ENCODE data around the gene DRAP1.

Gene DRAP1

GRCh38 chr11:65903715-65904114, 15.5 kb upstream of the DRAP1 start:
- DNase-seq (ENCODE audit: low spot score) = no peak

- DNase-seq (ENCODE audit: low spot score) = no peak
These were observed 12.6 kb upstream of the DRAP1 start for GRCh38 chr11:65906602-65907001.

GRCh38 chr11:65907878-65908277, 11.3 kb upstream of the DRAP1 start:
- DNase-seq (ENCODE audit: low spot score) = no peak

DNA sequence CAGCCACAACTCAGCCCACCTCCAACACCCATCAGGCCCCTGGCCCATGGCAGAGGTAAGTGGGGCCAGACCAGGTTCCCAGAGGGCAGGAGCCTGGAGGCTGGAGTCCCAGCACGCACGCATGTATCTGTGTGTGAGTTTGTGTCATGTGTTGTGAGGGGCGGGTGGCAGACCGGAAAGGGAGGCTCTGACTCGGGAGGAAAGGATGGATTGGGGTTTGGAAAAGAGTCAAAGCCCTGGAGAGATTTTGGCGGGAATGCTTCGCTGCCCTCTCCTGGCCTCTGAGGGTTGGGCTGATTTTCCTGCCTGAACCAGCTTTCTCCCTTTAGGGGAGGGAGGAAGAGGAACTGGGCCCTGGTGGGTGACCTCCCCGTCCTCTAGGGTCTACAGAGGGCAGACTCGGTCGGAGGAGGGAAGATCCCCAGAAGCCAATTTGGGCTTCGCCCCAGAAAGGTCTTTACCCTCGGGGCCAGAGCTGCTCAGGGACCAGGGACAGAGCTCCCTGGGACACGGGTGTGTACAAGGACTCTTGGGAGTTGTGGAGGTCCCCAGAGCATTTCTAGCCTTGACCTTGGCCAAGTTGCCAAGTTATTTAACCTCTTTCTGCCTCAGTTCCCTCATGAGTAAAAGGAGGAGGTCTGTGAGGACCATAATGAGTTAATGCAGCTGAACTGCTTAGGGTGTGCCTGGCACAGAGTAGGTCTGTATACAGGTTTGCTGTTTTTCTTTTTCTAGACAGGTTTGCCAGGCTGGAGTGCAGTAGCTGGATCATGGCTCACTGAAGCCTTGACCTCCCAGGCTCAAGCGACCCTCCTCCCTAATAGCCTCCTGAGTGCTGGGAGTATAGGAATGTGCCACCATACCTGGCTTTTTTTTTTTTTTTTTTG, 7.3 kb upstream of the DRAP1 start:
- peak; percentile 82 for DNase-seq (ENCODE audit: low spot score)

GRCh38 chr11:65912845-65913244, 6.4 kb upstream of the DRAP1 start:
- no peak for DNase-seq (ENCODE audit: low spot score)

DNA sequence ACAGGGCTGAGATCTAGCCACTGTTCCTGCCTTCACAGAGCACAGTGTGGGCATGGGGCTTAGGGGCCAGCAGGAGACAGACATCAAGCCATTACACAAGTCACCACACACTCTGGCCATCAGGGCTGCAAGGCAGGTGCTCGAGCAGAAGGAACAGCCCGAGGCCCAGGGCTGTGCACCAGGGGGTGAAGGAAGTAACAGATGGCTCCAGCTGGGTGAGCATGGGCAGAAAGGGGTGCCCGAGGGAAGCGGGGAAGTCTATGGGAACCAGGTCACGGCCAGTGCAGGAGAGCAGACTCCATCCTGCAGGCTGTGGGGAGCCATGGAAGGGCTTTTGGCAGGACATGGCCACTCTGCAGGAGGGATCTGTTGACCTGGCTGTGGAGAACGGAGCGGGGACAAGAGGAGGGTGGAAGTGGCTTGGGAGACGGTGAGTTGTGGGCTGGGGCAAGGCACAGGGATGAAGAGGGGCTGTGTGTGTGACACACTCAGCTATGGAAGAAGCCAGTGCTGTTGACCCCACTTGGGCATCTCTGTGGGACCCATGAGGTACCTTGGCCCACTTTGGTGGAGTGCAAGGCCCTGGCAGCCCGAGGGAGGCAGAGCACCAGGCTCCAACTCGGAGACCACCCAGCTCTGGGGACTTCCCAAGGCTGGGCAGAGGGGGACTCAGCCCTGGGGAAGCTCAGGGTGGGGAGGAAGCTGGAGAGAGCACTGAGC, 4.0 kb upstream of the DRAP1 start:
- no peak for DNase-seq (ENCODE audit: low spot score)

DNA sequence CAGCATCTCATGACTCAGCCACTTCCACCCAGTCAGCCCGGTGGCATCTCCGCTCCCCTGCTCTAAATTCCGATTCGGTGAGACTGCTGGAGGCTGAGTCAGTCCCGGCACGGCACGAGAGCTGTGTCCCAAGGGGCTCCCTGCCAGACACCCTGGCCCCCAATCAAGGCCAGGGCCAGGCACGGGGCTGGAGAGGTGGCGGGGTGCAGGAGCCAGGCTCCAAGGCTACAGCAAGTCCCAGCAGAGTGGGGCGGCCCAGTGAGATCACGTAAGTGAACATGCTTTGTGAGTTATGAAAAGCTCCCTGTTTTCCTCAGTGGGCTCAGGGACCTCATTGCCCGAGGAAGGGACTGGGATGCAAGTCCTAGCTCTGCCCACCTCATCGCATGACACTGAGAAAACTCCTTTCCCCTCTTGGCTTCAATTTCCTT, 3.4 kb upstream of the DRAP1 start:
- DNase-seq (ENCODE audit: low spot score) = peak; percentile 93

GRCh38 chr11:65916391-65916790, 2.8 kb upstream of the DRAP1 start:
- DNase-seq (ENCODE audit: low spot score) = no peak

DNA sequence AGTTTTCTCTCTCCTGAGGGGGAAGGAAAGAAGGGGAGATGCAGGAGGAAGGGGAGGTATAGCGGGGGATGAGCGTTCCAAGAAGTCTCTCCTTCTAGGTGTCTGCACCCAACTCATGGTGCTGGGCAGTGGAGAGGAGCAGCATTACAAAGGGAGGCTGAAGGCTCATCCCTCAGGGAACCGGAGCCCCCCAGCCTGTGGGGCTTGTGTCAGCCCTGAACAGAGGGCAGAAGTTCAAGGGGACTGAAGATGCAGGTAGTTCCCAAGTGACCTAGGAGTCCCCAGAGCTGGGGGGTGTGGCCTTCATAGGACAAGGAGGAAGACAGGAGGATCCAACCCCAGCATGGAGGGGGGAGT, 2.2 kb upstream of the DRAP1 start:
- DNase-seq (ENCODE audit: low spot score) = no peak

DNA sequence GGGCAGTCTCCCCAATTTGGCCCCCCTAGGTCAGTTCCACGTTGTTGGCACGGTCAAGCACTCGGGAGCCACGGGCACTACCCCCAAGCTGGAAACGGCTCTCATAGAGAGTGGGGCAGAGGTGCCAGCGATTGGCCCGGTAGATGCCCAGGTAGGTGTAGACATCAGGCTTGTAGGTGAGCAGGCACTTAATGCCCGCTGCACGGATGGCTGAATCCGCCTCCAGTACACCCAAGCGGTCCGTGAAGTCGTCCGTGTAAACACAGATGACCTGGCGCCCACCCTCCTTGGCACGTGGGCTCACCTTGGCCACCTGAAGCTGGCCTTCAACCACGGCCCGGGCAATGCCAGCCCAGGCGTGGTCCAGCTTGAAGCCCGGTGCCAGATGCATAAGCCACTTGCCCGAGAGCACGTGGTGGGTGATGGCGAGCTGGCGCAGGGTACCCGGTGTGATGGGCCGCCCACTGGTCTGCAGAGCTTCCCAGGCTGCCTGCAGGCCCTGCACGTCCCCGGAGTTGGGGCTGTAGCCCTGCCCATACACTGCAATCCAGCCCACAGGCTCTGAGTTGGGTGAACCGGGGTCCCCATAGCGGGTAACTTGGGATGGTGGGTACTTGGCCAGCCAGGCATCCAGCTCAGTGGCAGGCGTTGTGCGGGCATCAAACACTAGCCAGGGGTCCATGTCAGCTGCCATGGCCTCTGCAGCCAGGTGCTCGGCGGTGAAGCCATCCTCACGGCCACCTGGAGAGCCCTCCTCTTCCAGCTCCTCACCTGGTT, 1.6 kb upstream of the DRAP1 start:
- DNase-seq (ENCODE audit: low spot score) = no peak

DNA sequence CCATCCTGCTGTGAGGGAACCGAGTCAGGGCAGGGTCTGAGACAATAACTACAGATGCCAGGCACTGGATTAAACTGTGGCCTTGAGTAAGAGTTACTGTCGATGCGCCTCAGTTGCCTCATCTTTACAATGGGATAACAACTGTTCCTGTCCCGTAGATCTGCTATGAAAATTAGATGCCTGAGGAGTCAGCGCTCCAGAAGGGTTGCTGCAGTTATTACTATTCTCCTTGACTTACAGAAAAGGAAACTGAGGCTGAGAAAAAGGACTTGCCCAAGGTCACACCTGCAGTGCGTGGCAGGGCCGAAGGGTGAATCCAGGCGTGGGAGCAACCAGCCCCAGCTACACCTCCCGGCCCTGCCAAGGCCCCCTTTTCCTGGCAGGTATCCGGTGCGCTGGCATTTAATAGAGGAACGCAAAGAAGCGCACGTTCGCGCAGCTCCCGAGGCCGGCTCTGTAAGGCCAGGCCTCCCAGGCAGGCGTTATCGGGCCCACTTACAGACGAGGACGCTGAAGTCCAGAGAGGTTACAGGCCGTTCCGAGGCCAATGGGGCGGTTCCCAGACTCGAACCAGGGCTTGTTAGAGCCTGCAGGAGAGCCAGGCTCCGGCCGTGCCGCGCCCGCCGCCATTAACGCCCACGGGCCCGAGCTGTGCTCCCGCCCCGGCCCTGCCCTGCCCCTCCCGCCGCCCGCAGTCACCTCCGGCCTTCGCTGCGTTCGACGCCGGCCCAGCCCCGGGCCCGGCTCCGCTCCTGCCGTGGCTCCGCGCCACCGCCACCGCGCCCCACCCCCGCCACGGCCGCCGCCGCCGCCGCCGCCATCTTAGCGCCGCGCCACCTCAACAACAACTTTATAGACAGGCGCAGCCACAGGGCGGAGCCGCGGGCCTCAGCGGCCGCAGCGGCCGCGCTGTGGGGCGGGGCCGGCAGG, 750 bp upstream of the DRAP1 start, which contains the start of gene C11orf68:
Gene C11orf68 (minus strand): TSS at position 852 of the 930 bp plus-strand sequence. CDS start 31 bp downstream, at position 821.
- no peak for DNase-seq (ENCODE audit: low spot score)

DNA sequence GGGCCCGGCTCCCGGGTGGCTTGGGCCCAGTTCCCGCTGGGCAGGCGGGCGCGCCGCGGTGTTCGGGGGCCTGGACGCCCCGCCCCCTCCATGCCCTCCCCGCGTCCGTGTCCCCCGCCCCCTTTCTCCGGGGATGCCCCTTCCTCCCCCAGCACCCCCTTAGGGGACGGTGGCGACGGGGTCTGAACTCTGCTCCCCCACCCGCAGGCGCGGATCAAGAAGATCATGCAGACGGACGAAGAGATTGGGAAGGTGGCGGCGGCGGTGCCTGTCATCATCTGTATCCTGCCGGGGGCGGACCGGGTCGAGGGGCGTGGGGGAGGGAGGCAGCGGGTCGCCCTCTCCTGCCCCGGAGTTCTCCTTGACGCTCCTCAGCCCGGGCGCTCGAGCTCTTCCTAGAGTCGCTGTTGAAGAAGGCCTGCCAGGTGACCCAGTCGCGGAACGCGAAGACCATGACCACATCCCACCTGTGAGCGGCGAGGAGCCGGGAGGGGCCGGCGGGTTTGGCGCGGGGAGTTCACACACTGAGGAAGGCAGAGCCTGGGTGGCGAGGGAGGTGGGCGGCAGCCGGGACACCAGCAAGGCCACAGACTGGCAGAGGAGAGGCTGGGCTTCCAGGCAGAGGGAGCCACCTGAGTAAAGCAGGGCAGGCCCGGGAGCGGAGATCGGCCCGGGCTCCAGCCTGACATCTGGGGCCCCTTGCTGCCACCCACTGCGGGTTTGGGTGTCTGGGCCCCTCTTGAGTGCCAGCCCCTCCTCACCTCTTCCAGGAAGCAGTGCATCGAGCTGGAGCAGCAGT, 546 bp downstream of the DRAP1 start:
- no peak for DNase-seq (ENCODE audit: low spot score)

DNA sequence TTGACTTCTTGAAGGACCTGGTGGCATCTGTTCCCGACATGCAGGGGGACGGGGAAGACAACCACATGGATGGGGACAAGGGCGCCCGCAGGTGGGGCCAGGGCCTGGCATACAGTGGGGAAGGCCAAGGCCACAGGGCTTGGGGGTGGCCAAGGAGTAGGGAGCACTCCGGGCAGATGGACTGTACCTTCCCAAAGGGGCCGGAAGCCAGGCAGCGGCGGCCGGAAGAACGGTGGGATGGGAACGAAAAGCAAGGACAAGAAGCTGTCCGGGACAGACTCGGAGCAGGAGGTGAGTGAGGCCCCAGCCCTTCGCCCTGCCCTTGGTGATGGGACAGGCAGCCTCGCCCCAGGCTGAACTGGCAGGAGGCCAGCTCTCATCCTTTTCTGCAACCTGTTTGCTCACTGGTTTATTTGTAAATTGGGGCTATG, 1.2 kb downstream of the DRAP1 start:
- no peak for DNase-seq (ENCODE audit: low spot score)

DNA sequence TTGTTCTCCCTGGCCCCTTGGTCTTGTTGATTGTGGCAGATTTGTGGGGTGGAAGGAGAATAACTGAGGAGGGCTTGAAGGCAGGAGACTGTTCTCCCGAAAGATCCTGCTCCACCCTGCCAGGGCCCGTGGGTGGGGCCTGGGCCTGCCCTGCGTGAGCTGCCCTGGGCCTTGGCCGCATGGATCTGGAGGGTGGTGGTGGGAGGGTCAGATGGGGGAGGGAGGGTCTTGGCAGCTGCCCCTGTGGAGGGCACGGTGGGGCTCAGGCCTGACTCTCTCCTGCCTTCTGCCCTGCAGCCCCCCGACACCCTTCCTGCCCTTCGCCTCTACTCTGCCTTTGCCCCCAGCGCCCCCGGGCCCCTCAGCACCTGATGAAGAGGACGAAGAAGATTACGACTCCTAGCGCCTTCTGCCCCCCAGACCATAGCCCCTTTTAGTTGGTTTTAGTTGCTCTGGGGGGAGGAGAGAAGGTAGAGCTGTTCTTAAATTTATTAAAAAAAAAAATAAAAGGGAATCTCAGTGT, 1.9 kb downstream of the DRAP1 start:
- DNase-seq (ENCODE audit: low spot score) = no peak

GRCh38 chr11:65921876-65922275, 2.6 kb downstream of the DRAP1 start:
- DNase-seq (ENCODE audit: low spot score) = no peak

GRCh38 chr11:65922565-65922964, 3.3 kb downstream of the DRAP1 start:
- DNase-seq (ENCODE audit: low spot score) = no peak

GRCh38 chr11:65925397-65925796, 6.2 kb downstream of the DRAP1 start:
- DNase-seq (ENCODE audit: low spot score) = no peak

DNA sequence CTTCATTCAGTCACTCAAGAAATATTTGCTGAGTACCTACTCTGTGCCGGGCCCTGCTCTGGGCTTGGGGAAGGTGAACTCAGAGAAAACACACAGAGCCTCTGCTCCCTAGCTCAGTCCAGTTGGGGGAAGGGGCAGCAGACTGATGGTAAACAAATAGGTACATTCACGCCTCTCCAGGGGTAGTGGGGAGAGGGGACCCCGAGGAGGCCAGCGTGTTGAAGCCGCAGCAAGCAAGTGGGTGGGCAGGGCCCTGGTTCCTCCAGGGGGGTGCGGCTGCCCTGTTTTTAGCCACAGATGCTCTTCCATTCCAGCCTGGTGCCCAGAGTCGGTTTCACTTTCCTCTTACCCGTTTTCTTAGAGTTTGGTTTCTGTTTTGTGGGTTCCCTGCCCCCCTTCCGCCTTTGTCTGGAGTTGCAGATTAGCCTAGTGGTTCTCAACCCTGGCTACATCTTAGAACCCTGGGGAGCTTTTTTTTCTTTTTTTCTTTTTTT, 8.7 kb downstream of the DRAP1 start:
- DNase-seq (ENCODE audit: low spot score) = no peak

- no peak for DNase-seq (ENCODE audit: low spot score)
These were observed 9.4 kb downstream of the DRAP1 start for GRCh38 chr11:65928667-65929066.

Data from AG08396 (cell line).